HEK293 (cell line): ENCODE data around the gene ADGB.

Experiments used
- CTCF ChIA-PET: fragments of 350-600 bp; formaldehyde crosslinking; extraction: SDS; loops from one replicate; lab custom pipeline; 2021; ENCODE audit warnings: antibody characterized with exemption; lab: Yijun Ruan, JAX
- POLR2A ChIA-PET: fragments of 300-600 bp; formaldehyde crosslinking; extraction: SDS; loops from one replicate; lab custom pipeline; 2020; ENCODE audit warnings: antibody characterized with exemption, inconsistent platforms; lab: Yijun Ruan, JAX
- H3K27ac ChIP-seq: fragments of 200-500 bp; sonication (Bioruptor generic); 2 replicates; pipeline ENCODE4 v1.5.1; 2014; ENCODE audit warnings: low read depth, low read length, control low read depth, inconsistent platforms; ENCODE audit errors: extremely low read depth
- H3K36me3 ChIP-seq, 2 experiments: fragments of 200-500 bp in 1 of 2; sonication (Bioruptor generic) in 1 of 2; 1 replicate in 1 of 2; 2 replicates in 1 of 2; pipeline ENCODE4 v1.5.1; 2014 to 2017; ENCODE audit warnings: inconsistent platforms in 2 of 2, low read length in 2 of 2; ENCODE audit not compliant: control insufficient read depth in 2 of 2, insufficient read depth in 1 of 2
- H3K4me1 ChIP-seq: fragments of 200-500 bp; sonication (Bioruptor generic); 2 replicates; pipeline ENCODE4 v1.5.1; 2014; ENCODE audit warnings: mild to moderate bottlenecking, low read length, inconsistent platforms; ENCODE audit not compliant: control insufficient read depth, insufficient read depth
- H3K4me3 ChIP-seq: 2 replicates; pipeline ENCODE4 v1.5.1; 2011; ENCODE audit warnings: low read depth, mild to moderate bottlenecking, control low read depth, low read length, moderate library complexity
- H3K9me3 ChIP-seq: fragments of 200-500 bp; sonication (Bioruptor generic); 2 replicates; pipeline ENCODE4 v1.5.1; 2014; ENCODE audit warnings: low read depth, low read length, inconsistent platforms; ENCODE audit not compliant: control insufficient read depth, insufficient read depth
- GLIS2 ChIP-seq: fragments of 450-650 bp; formaldehyde crosslinking; IDR thresholded peaks from 2 replicates; pipeline ENCODE4 v1.5.1; 2016; ENCODE audit warnings: missing biosample characterization, missing genetic modification characterization
- SCRT1 ChIP-seq: fragments of 450-650 bp; formaldehyde crosslinking; IDR thresholded peaks from 2 replicates; pipeline ENCODE4 v1.5.1; 2016; ENCODE audit warnings: missing biosample characterization, missing genetic modification characterization, borderline replicate concordance
- SETDB1 ChIP-seq: IDR thresholded peaks from one replicate; pipeline ENCODE4 v1.6.1; 2017; ENCODE audit warnings: mild to moderate bottlenecking, low read length, moderate library complexity, mixed read lengths; ENCODE audit not compliant: insufficient read length
- ZNF133 ChIP-seq: fragments of 450-650 bp; formaldehyde crosslinking; IDR thresholded peaks from 2 replicates; pipeline ENCODE4 v1.5.1; 2016; ENCODE audit warnings: missing biosample characterization, missing genetic modification characterization
- ZNF223 ChIP-seq: fragments of 450-650 bp; formaldehyde crosslinking; IDR thresholded peaks from 2 replicates; pipeline ENCODE4 v1.5.1; 2016; ENCODE audit warnings: missing biosample characterization, missing genetic modification characterization
- ZNF239 ChIP-seq: fragments of 450-650 bp; formaldehyde crosslinking; IDR thresholded peaks from 2 replicates; pipeline ENCODE4 v1.5.1; 2016; ENCODE audit warnings: missing biosample characterization, missing genetic modification characterization
- ZNF266 ChIP-seq: fragments of 450-650 bp; formaldehyde crosslinking; IDR thresholded peaks from 2 replicates; pipeline ENCODE4 v1.5.1; 2016; ENCODE audit warnings: missing biosample characterization, missing genetic modification characterization, low read depth
- ZNF510 ChIP-seq: fragments of 450-650 bp; formaldehyde crosslinking; IDR thresholded peaks from 2 replicates; pipeline ENCODE4 v1.5.1; 2018; ENCODE audit warnings: mild to moderate bottlenecking, missing genetic modification characterization, missing biosample characterization; ENCODE audit not compliant: insufficient replicate concordance
- ZNF530 ChIP-seq: fragments of 450-650 bp; formaldehyde crosslinking; IDR thresholded peaks from 2 replicates; pipeline ENCODE4 v1.5.1; 2016; ENCODE audit warnings: low read depth, missing biosample characterization, missing genetic modification characterization
- ZNF585B ChIP-seq: fragments of 450-650 bp; formaldehyde crosslinking; IDR thresholded peaks from 2 replicates; pipeline ENCODE4 v1.5.1; 2016; ENCODE audit warnings: missing biosample characterization, missing genetic modification characterization
- ZNF792 ChIP-seq: fragments of 450-650 bp; formaldehyde crosslinking; IDR thresholded peaks from 2 replicates; pipeline ENCODE4 v1.5.1; 2016; ENCODE audit warnings: missing biosample characterization, missing genetic modification characterization
- ZNF837 ChIP-seq: fragments of 450-650 bp; formaldehyde crosslinking; IDR thresholded peaks from 2 replicates; pipeline ENCODE4 v1.5.1; 2016; ENCODE audit warnings: missing biosample characterization, missing genetic modification characterization
- ZNF843 ChIP-seq: fragments of 450-650 bp; formaldehyde crosslinking; IDR thresholded peaks from 2 replicates; pipeline ENCODE4 v1.5.1; 2016; ENCODE audit warnings: missing biosample characterization, missing genetic modification characterization
- TF ChIP-seq, protein P1 (sequence below): fragments of 450-650 bp; formaldehyde crosslinking; IDR thresholded peaks from 2 replicates; pipeline ENCODE4 v1.5.1; 2016; ENCODE audit warnings: missing biosample characterization, missing genetic modification characterization
- TF ChIP-seq, protein P2 (sequence below): fragments of 450-650 bp; formaldehyde crosslinking; optimal IDR thresholded peaks from 2 replicates; pipeline ENCODE3; 2016; ENCODE audit warnings: missing biosample characterization, mild to moderate bottlenecking, missing genetic modification characterization
- TF ChIP-seq, protein P3 (sequence below): fragments of 450-650 bp; formaldehyde crosslinking; IDR thresholded peaks from 2 replicates; pipeline ENCODE4 v1.5.1; 2016; ENCODE audit warnings: missing biosample characterization, missing genetic modification characterization, low read depth
- TF ChIP-seq, protein P4 (sequence below): fragments of 450-650 bp; formaldehyde crosslinking; IDR thresholded peaks from 2 replicates; pipeline ENCODE4; 2016; ENCODE audit warnings: missing biosample characterization, missing genetic modification characterization
- TF ChIP-seq, protein P5 (sequence below): fragments of 450-650 bp; formaldehyde crosslinking; IDR thresholded peaks from 2 replicates; pipeline ENCODE4 v1.5.1; 2016; ENCODE audit warnings: missing biosample characterization, missing genetic modification characterization
- TF ChIP-seq, protein P6 (sequence below): fragments of 450-650 bp; formaldehyde crosslinking; IDR thresholded peaks from 2 replicates; pipeline ENCODE4 v1.5.1; 2016; ENCODE audit warnings: missing biosample characterization, missing genetic modification characterization

Gene ADGB

DNA sequence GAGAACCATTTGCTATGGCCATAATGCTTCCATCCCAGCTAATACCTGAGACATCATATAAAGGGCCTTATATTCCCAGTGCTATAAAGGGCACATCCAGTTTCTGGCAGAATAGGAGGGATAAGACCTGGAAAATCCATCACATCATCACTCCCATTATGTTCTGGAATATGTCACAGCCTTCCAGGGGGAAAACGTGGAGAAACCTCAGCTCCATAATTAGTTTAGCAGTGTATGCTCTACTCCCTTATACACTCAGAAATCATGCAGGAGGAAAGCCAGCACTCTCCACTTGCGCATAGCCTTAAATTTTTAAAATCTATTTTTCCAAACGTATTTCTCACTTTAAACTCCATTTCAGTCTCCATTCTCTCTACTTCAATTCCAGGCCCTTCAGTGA is 140.9 kb downstream of the ADGB start:
- Histone ChIP-seq H3K36me3 (no peaks in the 10 kb centered on the region), H3K27ac (no peak overlapping the region), H3K4me1 (no peaks in the 10 kb centered on the region), H3K9me3 (no peaks in the 10 kb centered on the region), H3K4me3 (no peak overlapping the region)
- POLR2A ChIA-PET: no interaction called here
- CTCF ChIA-PET: interaction anchor here (0.6 kb wide), 1 partner anchor 168 kb away, joined by 4 read pairs; no protein-coding TSS in a partner anchor
- TF ChIP-seq SCRT1 (tag by site-specific recombination): no peak
- TF ChIP-seq, protein P1, sequence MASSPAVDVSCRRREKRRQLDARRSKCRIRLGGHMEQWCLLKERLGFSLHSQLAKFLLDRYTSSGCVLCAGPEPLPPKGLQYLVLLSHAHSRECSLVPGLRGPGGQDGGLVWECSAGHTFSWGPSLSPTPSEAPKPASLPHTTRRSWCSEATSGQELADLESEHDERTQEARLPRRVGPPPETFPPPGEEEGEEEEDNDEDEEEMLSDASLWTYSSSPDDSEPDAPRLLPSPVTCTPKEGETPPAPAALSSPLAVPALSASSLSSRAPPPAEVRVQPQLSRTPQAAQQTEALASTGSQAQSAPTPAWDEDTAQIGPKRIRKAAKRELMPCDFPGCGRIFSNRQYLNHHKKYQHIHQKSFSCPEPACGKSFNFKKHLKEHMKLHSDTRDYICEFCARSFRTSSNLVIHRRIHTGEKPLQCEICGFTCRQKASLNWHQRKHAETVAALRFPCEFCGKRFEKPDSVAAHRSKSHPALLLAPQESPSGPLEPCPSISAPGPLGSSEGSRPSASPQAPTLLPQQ: no peak

DNA sequence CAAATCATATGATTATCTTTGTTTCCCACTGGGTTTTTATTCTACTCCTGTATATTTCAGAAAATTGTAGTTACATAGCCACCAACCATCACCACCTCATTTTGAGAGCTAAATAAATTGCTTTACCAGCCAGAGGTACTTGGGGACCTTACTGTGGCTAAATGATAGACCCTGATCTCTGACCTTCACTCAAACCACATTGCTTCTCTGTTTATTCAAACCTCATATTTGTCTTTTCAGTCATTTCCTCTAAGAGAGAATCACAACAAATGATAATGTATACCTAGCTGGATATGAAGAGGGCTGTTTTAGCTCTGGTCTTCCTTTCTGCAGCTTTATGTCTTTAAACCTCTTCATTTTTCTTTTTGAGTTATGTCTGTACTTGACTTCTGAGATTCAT is 142.8 kb downstream of the ADGB start:
- no peaks in the 10 kb centered on the region for H3K9me3 ChIP-seq
- H3K4me3 ChIP-seq: no peak overlapping the region
- POLR2A ChIA-PET: no interaction called here
- H3K27ac ChIP-seq: no peak overlapping the region
- CTCF ChIA-PET: interaction anchor here (0.6 kb wide), 1 partner anchor 21 kb away, joined by 3 read pairs; no protein-coding TSS in a partner anchor
- H3K36me3 ChIP-seq: no peaks in the 10 kb centered on the region
- TF ChIP-seq ZNF843: no peak
- TF ChIP-seq, protein P2, sequence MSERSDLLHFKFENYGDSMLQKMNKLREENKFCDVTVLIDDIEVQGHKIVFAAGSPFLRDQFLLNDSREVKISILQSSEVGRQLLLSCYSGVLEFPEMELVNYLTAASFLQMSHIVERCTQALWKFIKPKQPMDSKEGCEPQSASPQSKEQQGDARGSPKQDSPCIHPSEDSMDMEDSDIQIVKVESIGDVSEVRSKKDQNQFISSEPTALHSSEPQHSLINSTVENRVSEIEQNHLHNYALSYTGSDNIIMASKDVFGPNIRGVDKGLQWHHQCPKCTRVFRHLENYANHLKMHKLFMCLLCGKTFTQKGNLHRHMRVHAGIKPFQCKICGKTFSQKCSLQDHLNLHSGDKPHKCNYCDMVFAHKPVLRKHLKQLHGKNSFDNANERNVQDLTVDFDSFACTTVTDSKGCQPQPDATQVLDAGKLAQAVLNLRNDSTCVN (tag by site-specific recombination): no peak
- no peaks in the 10 kb centered on the region for H3K4me1 ChIP-seq

DNA sequence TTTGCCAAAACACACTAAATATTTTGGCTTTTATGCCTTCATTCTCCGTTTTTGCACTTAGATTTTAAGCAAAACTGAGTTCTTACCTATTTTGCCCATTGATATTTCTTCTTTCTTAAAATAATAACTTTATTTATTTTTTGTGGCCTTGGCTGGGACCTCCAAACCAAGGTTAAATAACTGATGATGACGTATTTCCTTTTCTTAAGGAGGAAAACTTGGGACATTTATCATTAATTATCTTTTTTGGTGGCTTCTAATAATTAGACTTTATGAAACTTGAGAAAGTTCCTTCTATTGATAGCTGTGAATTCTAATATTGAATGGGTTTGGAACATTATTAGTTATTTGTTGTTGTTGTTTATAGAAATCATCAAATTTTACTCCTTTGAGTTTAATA is 154.5 kb downstream of the ADGB start:
- Histone ChIP-seq H3K9me3 (no peaks in the 10 kb centered on the region), H3K4me3 (no peak overlapping the region), H3K27ac (no peak overlapping the region), H3K4me1 (no peaks in the 10 kb centered on the region), H3K36me3 (no peaks in the 10 kb centered on the region)
- POLR2A ChIA-PET: no interaction called here
- CTCF ChIA-PET: no interaction called here
- TF ChIP-seq ZNF792 (tag by site-specific recombination) (no peak), ZNF530 (tag by site-specific recombination) (no peak), ZNF223 (tag by site-specific recombination) (no peak), GLIS2 (no peak), ZNF239 (tag by site-specific recombination) (no peak)
- TF ChIP-seq, protein P3, sequence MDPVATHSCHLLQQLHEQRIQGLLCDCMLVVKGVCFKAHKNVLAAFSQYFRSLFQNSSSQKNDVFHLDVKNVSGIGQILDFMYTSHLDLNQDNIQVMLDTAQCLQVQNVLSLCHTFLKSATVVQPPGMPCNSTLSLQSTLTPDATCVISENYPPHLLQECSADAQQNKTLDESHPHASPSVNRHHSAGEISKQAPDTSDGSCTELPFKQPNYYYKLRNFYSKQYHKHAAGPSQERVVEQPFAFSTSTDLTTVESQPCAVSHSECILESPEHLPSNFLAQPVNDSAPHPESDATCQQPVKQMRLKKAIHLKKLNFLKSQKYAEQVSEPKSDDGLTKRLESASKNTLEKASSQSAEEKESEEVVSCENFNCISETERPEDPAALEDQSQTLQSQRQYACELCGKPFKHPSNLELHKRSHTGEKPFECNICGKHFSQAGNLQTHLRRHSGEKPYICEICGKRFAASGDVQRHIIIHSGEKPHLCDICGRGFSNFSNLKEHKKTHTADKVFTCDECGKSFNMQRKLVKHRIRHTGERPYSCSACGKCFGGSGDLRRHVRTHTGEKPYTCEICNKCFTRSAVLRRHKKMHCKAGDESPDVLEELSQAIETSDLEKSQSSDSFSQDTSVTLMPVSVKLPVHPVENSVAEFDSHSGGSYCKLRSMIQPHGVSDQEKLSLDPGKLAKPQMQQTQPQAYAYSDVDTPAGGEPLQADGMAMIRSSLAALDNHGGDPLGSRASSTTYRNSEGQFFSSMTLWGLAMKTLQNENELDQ (tag by site-specific recombination): no peak
- TF ChIP-seq, protein P4, sequence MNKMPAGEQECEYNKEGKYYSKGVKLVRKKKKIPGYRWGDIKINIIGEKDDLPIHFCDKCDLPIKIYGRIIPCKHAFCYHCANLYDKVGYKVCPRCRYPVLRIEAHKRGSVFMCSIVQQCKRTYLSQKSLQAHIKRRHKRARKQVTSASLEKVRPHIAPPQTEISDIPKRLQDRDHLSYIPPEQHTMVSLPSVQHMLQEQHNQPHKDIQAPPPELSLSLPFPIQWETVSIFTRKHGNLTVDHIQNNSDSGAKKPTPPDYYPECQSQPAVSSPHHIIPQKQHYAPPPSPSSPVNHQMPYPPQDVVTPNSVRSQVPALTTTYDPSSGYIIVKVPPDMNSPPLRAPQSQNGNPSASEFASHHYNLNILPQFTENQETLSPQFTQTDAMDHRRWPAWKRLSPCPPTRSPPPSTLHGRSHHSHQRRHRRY: no peak

DNA sequence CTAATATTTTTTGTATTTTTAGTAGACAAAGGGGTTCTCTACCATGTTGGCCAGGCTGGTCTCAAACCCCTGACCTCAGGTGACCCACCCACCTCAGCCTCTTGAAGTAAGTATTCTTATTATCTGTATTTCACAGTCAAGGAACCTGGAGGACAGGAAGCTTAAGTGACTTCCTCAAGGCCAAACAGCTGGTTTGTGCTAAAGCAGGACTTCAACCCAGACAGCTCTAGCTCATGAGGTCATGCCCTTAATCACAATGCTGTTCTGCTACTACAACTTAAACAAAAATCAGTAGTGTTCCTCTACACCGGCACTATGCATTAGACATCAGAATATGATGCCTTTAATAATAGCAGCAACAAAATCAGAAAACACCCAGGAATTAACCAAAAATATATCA is 168.9 kb downstream of the ADGB start:
- Histone ChIP-seq H3K27ac (no peak overlapping the region), H3K4me1 (no peaks in the 10 kb centered on the region), H3K4me3 (no peak overlapping the region), H3K36me3 (no peaks in the 10 kb centered on the region), H3K9me3 (no peaks in the 10 kb centered on the region)
- CTCF ChIA-PET: interaction anchor here (0.6 to 1.0 kb wide), 3 partner anchors 14 to 1380 kb away, joined by 3 to 7 read pairs (median 3); no protein-coding TSS in a partner anchor
- POLR2A ChIA-PET: no interaction called here
- TF ChIP-seq ZNF510 (tag by site-specific recombination) (no peak), ZNF266 (tag by site-specific recombination) (no peak), ZNF133 (no peak), SETDB1 (no peak), ZNF837 (tag by site-specific recombination) (no peak), ZNF585B (no peak)
- TF ChIP-seq, protein P5, sequence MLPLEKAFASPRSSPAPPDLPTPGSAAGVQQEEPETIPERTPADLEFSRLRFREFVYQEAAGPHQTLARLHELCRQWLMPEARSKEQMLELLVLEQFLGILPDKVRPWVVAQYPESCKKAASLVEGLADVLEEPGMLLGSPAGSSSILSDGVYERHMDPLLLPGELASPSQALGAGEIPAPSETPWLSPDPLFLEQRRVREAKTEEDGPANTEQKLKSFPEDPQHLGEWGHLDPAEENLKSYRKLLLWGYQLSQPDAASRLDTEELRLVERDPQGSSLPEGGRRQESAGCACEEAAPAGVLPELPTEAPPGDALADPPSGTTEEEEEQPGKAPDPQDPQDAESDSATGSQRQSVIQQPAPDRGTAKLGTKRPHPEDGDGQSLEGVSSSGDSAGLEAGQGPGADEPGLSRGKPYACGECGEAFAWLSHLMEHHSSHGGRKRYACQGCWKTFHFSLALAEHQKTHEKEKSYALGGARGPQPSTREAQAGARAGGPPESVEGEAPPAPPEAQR (tag by site-specific recombination): no peak
- TF ChIP-seq, protein P6, sequence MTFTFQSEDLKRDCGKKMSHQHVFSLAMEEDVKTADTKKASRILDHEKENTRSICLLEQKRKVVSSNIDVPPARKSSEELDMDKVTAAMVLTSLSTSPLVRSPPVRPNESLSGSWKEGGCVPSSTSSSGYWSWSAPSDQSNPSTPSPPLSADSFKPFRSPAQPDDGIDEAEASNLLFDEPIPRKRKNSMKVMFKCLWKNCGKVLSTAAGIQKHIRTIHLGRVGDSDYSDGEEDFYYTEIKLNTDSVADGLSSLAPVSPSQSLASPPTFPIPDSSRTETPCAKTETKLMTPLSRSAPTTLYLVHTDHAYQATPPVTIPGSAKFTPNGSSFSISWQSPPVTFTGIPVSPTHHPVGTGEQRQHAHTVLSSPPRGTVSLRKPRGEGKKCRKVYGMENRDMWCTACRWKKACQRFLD (tag by site-specific recombination): no peak
